Epithelial cell of esophagus (primary cell): ENCODE measurements around the gene AKAP12.
"Not testable (repeated sequence)": the region's sequence is repeated elsewhere in the genome, so short reads cannot be mapped to it uniquely, and the experiment has no call there.

Source experiments
- DNase-seq: peaks from one replicate; pipeline ENCODE4 v3.0.0; 2010; ENCODE audit warnings: low read depth
- H3K4me3 ChIP-seq: 2 replicates; pipeline ENCODE4 v1.5.1; 2011; ENCODE audit warnings: mild to moderate bottlenecking, low read length, control low read depth
- TF ChIP-seq, protein P1 (sequence below): IDR thresholded peaks from 2 replicates; pipeline ENCODE4 v1.5.1; 2011; ENCODE audit warnings: low read depth, mild to moderate bottlenecking, low read length, control low read depth, inconsistent platforms; ENCODE audit not compliant: insufficient read depth; ENCODE audit errors: missing control alignments

AKAP12 gene

DNA sequence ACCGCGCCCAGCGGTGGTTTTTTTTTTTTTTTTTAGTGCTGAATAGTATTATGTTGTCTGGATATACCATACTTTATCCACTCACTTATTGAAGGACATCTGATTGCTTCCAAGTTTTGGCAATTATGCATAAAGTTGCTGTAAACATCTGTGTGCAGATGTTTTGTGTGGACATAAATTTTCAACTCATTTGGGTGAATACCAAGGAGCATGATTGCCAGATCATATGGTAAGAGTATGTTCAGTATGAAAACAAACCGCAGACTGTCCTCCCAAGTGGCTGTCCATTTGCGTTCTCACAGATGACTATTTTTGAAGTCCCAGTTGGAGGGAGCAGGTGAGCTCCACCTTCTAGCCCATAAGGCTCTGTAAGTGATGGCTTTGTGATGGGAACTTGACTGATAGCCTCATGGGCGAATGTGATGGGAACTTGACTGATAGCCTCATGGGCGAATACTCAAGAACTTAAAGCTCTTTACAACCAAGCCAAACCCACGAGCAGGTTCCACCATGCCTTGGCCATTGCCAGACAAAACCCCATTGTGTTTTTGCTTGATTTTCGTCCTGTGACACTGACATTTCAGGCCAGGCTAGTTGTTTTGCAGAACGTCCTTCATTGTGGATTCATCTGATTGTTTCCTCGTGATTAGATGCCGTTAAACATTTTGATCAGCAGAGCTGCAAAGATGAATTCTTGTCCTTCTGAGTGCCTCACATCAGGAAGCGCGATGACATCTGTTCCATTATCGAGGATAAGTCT lies 100.6 kb downstream of the AKAP12 start:
- H3K4me3 ChIP-seq, result no peak overlapping the region
- no peak for DNase-seq
- TF ChIP-seq, protein P1, sequence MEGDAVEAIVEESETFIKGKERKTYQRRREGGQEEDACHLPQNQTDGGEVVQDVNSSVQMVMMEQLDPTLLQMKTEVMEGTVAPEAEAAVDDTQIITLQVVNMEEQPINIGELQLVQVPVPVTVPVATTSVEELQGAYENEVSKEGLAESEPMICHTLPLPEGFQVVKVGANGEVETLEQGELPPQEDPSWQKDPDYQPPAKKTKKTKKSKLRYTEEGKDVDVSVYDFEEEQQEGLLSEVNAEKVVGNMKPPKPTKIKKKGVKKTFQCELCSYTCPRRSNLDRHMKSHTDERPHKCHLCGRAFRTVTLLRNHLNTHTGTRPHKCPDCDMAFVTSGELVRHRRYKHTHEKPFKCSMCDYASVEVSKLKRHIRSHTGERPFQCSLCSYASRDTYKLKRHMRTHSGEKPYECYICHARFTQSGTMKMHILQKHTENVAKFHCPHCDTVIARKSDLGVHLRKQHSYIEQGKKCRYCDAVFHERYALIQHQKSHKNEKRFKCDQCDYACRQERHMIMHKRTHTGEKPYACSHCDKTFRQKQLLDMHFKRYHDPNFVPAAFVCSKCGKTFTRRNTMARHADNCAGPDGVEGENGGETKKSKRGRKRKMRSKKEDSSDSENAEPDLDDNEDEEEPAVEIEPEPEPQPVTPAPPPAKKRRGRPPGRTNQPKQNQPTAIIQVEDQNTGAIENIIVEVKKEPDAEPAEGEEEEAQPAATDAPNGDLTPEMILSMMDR, result no peak

DNA sequence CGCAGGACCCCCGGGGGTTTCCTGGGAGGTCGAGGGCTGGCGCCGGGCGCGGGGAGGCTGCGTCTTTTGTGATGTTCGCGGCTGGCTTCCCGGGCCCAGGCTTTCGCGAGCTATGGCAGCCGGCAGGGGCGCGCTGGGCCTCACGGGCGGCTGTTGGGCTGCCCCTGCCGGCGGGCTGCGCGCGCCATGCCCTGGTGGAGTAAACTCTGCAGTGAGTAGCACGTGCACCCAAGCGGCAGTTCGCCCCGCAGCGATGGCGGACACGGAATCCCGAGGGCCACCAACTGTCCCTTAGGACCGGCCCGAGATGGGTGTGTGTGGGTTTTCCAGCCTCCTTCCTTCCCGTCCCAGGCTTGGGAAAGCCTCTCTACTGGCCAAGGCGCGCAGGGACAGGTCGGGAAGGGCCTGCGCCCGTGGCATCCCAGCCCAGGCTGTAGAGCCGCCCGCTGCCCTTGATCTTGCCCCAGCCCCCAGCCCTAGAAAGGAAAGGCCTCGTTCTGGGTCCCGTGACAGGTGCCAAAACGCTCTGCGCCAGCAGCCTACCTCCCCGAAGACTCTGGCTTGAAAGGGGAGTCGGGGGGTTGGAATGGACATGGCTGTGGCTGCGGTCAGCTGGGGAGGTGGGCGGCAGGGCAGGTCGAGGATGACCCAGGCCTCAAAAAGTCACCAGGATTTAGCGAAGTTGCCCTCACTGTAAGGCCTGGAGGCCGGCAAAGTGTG lies 101.9 kb downstream of the AKAP12 start:
- DNase-seq, result no peak
- TF ChIP-seq, protein P1, result no peak
- no peak overlapping the region for H3K4me3 ChIP-seq

- not testable (repeated sequence) for H3K4me3 ChIP-seq
Measured at GRCh38 chr6:151342750-151343149, 103.0 kb downstream of the AKAP12 start.

GRCh38 chr6:151349651-151350270 lies 110.0 kb downstream of the AKAP12 start:
- TF ChIP-seq, protein P1, result no peak
- no peak for DNase-seq
- H3K4me3 ChIP-seq, result no peak overlapping the region

More at GRCh38 chr6:151342750-151343149, 103.0 kb downstream of the AKAP12 start:
- DNase-seq, result not testable (repeated sequence)

- no peak for DNase-seq
- no peak overlapping the region for H3K4me3 ChIP-seq
- TF ChIP-seq, protein P1, result no peak
Measured at GRCh38 chr6:151350442-151351145, 110.8 kb downstream of the AKAP12 start.

DNA sequence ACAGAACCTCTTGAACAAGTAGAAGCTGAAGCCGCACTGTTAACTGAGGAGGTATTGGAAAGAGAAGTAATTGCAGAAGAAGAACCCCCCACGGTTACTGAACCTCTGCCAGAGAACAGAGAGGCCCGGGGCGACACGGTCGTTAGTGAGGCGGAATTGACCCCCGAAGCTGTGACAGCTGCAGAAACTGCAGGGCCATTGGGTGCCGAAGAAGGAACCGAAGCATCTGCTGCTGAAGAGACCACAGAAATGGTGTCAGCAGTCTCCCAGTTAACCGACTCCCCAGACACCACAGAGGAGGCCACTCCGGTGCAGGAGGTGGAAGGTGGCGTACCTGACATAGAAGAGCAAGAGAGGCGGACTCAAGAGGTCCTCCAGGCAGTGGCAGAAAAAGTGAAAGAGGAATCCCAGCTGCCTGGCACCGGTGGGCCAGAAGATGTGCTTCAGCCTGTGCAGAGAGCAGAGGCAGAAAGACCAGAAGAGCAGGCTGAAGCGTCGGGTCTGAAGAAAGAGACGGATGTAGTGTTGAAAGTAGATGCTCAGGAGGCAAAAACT lies 111.5 kb downstream of the AKAP12 start:
- TF ChIP-seq, protein P1, result no peak
- DNase-seq, result no peak

More for the DNA sequence above, 111.5 kb downstream of the AKAP12 start:
- H3K4me3 ChIP-seq, result no peak overlapping the region
